ENCODE data around the gene CCDC28A. TPM values are rescaled to one million over a fixed set of nuclear protein-coding genes. Genes with fewer than 3 reads are reported as not detected.

Gene CCDC28A
- total and polyA plus RNA-seq, 4 donors = 11.9 to 20.3 (median 16.1) TPM

- TF ChIP-seq FOXA1 (IDR thresholded peaks at IDR 0.05) = no peak
- no peak for TF ChIP-seq RAD21 (IDR thresholded peaks at IDR 0.05)
Measured at GRCh38 chr6:138815221-138815620, 41.7 kb downstream of the CCDC28A start (continued).

- TF ChIP-seq FOXA2 (IDR thresholded peaks at IDR 0.05) (no peak), TAF1 (conservative IDR thresholded peaks at IDR 0.05) (no peak), RAD21 (IDR thresholded peaks at IDR 0.05) (peak; percentile 87 to 90), CTCF (IDR thresholded peaks at IDR 0.05; ENCODE audit: low read depth, low read length, missing input control) (peak; percentile 71)
Measured at GRCh38 chr6:138815797-138816528, 42.4 kb downstream of the CCDC28A start.

GRCh38 chr6:138817799-138818198, 44.2 kb downstream of the CCDC28A start:
- no peak overlapping the region for H3K9ac ChIP-seq (ENCODE audit: low read depth in 1 of 2, low read length in 2 of 2)
- no peaks in the 10 kb centered on the region for H3K27me3 ChIP-seq (ENCODE audit: control insufficient read depth in 4 of 4, insufficient read depth in 4 of 4, low read length in 3 of 4)
- DNase-seq (ENCODE audit: low spot score) = no peak
- H3K4me1 ChIP-seq (ENCODE audit: control insufficient read depth in 4 of 4, insufficient read depth in 4 of 4, low read length in 3 of 4) = no peaks in the 10 kb centered on the region
- no peak overlapping the region for H3K4me3 ChIP-seq (ENCODE audit: low read depth in 1 of 3, low read length in 3 of 3)
- no peaks in the 10 kb centered on the region for H3K36me3 ChIP-seq (ENCODE audit: control insufficient read depth in 4 of 4, insufficient read depth in 3 of 4, low read depth in 1 of 4, low read length in 3 of 4)
- no peaks in the 10 kb centered on the region for H3K9me3 ChIP-seq (ENCODE audit: control insufficient read depth in 4 of 4, low read length in 3 of 4)
- TF ChIP-seq HNF4A (conservative IDR thresholded peaks at IDR 0.05) (no peak), YY1 (IDR thresholded peaks at IDR 0.05) (no peak), TAF1 (conservative IDR thresholded peaks at IDR 0.05) (no peak), CTCF (IDR thresholded peaks at IDR 0.05; ENCODE audit: low read depth, low read length, missing input control) (no peak)
- 66% methylated on average over 4 of the region's 4 CpGs for WGBS
- no peak overlapping the region for H3K27ac ChIP-seq (ENCODE audit: low read depth in 1 of 2, low read length in 2 of 2)

More at GRCh38 chr6:138815797-138816528, 42.4 kb downstream of the CCDC28A start:
- WGBS = 36% methylated on average over 4 of the region's 4 CpGs
- Histone ChIP-seq H3K27me3 (ENCODE audit: control insufficient read depth in 4 of 4, insufficient read depth in 4 of 4, low read length in 3 of 4) (no peaks in the 10 kb centered on the region), H3K9me3 (ENCODE audit: control insufficient read depth in 4 of 4, low read length in 3 of 4) (no peaks in the 10 kb centered on the region), H3K4me1 (ENCODE audit: control insufficient read depth in 4 of 4, insufficient read depth in 4 of 4, low read length in 3 of 4) (no peaks in the 10 kb centered on the region), H3K27ac (ENCODE audit: low read depth in 1 of 2, low read length in 2 of 2) (no peak overlapping the region), H3K4me3 (ENCODE audit: low read depth in 1 of 3, low read length in 3 of 3) (no peak overlapping the region), H3K9ac (ENCODE audit: low read depth in 1 of 2, low read length in 2 of 2) (no peak overlapping the region), H3K36me3 (ENCODE audit: control insufficient read depth in 4 of 4, insufficient read depth in 3 of 4, low read depth in 1 of 4, low read length in 3 of 4) (no peaks in the 10 kb centered on the region)
- no peak for DNase-seq (ENCODE audit: low spot score)

GRCh38 chr6:138818496-138819194, 45.1 kb downstream of the CCDC28A start:
- H3K9me3 ChIP-seq (ENCODE audit: control insufficient read depth in 4 of 4, low read length in 3 of 4) = no peaks in the 10 kb centered on the region
- no peaks in the 10 kb centered on the region for H3K27me3 ChIP-seq (ENCODE audit: control insufficient read depth in 4 of 4, insufficient read depth in 4 of 4, low read length in 3 of 4)
- no peaks in the 10 kb centered on the region for H3K4me1 ChIP-seq (ENCODE audit: control insufficient read depth in 4 of 4, insufficient read depth in 4 of 4, low read length in 3 of 4)
- no peaks in the 10 kb centered on the region for H3K36me3 ChIP-seq (ENCODE audit: control insufficient read depth in 4 of 4, insufficient read depth in 3 of 4, low read depth in 1 of 4, low read length in 3 of 4)
- H3K27ac ChIP-seq (ENCODE audit: low read depth in 1 of 2, low read length in 2 of 2) = no peak overlapping the region
- WGBS = 74% methylated on average over 10 of the region's 10 CpGs
- H3K9ac ChIP-seq (ENCODE audit: low read depth in 1 of 2, low read length in 2 of 2) = no peak overlapping the region
- no peak overlapping the region for H3K4me3 ChIP-seq (ENCODE audit: low read depth in 1 of 3, low read length in 3 of 3)
- DNase-seq (ENCODE audit: low spot score) = no peak
- TF ChIP-seq FOXA1 (IDR thresholded peaks at IDR 0.05) = no peak
- TF ChIP-seq REST (IDR thresholded peaks at IDR 0.05) = no peak
- no peak for TF ChIP-seq ZBTB33 (IDR thresholded peaks at IDR 0.05)
- TF ChIP-seq RXRA (IDR thresholded peaks at IDR 0.05) = no peak
- no peak for TF ChIP-seq HNF4G (IDR thresholded peaks at IDR 0.05)
- TF ChIP-seq GABPA (IDR thresholded peaks at IDR 0.05 in 1 of 2, conservative IDR thresholded peaks at IDR 0.05 in 1 of 2) = no peak
- TF ChIP-seq HNF4A (conservative IDR thresholded peaks at IDR 0.05) = no peak
- TF ChIP-seq ATF3 (IDR thresholded peaks at IDR 0.05) = no peak
- no peak for TF ChIP-seq TAF1 (conservative IDR thresholded peaks at IDR 0.05)
- TF ChIP-seq FOXA2 (IDR thresholded peaks at IDR 0.05) = no peak
